Stimulated activated CD4-positive, alpha-beta T cell treated with anti-CD3 and anti-CD28 coated beads, Interleukin-15, amount 100 ng/mL, for 1 hour (primary cell): ENCODE data around the gene GDF11.
"Not testable (repeated sequence)": the region's sequence is repeated elsewhere in the genome, so short reads cannot be mapped to it uniquely, and the experiment has no call there.

Experiments used
- DNase-seq, 2 donors: peaks; one replicate each; pipeline ENCODE4 v3.0.0-alpha.2; 2020; ENCODE audit warnings: low read depth in 1 of 2, low spot score in 1 of 2

GDF11 gene

DNA sequence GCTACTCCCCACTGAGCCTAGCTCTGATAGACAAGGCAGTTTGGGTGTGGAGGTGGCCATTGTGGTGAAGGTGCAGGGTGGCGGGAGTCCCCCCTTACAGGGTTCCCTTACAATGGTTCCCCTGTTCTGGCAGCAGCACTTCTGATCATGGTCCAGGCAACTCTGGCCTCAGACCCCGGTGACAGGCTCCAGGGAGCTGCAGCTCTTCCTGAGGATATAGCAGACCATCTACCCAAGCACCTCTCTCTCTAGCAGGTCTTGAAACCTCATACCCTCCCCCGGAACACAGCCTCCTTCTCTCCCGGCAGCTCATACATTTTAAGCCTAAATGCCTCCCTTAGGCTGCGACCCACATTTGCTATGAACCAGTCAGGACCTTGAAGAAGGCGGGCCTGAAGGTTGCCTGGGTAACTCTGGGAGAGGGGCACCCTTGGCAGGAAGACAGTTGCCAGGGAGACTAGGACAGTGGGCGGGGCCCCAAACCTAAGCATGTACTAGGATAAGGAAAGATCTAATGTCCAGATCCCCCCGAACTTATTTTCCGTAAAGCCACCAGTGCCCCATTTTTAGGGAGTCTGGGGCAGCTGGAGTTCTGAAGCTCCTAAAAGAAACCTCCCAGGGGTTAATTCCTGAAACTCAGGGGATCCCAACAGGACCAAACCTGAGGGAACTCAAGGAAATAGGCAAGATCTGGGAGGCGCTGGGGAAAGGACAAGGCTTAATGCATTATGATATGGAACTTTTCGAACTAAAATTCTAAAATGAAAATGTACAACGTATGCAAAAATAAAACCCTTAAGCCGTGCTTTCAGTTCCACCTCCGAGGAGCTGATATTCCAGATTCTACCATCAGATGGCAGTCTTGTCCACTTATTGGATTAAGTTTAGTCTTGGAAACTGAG lies 4.5 kb upstream of the GDF11 start:
- DNase-seq = peak; percentile 52 to 55

GRCh38 chr12:55739025-55739378 lies 3.9 kb upstream of the GDF11 start:
- DNase-seq = no peak

- DNase-seq = no peak
These were observed 816 bp upstream of the GDF11 start for GRCh38 chr12:55741931-55742680.

DNA sequence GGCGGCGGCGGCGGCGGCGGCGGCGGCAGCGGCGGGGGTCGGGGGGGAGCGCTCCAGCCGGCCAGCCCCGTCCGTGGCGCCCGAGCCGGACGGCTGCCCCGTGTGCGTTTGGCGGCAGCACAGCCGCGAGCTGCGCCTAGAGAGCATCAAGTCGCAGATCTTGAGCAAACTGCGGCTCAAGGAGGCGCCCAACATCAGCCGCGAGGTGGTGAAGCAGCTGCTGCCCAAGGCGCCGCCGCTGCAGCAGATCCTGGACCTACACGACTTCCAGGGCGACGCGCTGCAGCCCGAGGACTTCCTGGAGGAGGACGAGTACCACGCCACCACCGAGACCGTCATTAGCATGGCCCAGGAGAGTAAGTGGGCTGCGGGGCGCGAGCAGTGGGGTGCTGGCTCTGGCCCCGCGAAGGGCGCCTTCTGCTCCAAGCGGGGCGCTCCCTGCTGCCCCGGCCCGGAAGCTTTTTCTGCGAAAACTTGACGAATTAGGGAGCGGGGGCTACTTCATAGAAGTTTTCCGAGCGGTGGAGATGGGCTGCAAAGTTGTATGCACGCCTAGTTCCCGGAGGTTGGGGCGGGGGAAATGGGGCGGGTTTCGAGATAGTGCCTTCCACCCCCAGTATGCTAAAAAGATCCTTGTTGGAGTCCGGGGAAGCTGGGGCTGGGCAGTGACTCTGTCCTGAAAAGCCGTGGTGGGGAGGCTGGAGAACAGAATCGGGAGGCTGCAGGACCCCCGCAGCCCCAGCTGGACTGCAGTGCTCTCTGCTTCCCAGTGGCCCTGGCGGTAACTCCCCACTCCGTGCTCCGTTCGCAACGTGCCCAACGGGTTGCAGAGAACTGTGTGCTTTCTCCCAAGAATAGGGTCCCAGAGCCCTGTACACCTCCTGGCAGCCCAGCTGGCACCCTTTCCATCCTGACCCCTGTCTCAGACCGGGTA lies 751 bp downstream of the GDF11 start:
- DNase-seq = peak in 1 of 2 donors; percentile 35

DNA sequence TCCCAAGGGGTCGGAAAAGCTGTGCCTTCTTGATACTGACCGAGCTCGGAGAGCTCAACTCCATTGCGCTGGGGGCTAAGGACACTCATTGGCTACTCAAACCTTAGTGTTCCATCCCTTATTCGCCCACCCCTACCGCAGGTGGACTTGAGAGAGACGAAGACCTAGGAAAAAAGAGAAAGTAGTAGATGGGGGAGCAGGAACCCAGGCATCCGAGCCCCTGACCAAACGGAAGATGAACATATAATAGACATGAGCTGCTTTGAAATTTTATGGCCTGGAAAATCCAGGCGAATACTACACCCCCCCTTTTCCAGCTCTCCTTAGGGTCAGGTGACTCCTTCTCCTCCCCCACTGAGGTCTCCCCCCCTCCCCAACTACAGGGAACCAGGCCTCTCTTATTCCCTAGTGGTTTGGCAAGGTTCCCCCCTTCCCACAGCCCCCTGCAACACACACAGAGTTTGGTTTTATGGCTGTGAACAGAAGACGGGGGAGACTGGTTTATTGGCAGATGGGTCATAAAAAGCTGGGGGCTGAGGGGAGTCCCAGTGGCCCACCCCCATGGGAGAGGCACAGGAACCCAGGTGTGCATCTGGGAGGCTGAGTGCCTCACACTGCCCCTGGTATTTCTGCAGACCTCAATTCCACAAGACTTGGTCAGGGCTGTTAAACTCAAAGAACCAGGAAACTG lies 1.6 kb downstream of the GDF11 start:
- no peak for DNase-seq

DNA sequence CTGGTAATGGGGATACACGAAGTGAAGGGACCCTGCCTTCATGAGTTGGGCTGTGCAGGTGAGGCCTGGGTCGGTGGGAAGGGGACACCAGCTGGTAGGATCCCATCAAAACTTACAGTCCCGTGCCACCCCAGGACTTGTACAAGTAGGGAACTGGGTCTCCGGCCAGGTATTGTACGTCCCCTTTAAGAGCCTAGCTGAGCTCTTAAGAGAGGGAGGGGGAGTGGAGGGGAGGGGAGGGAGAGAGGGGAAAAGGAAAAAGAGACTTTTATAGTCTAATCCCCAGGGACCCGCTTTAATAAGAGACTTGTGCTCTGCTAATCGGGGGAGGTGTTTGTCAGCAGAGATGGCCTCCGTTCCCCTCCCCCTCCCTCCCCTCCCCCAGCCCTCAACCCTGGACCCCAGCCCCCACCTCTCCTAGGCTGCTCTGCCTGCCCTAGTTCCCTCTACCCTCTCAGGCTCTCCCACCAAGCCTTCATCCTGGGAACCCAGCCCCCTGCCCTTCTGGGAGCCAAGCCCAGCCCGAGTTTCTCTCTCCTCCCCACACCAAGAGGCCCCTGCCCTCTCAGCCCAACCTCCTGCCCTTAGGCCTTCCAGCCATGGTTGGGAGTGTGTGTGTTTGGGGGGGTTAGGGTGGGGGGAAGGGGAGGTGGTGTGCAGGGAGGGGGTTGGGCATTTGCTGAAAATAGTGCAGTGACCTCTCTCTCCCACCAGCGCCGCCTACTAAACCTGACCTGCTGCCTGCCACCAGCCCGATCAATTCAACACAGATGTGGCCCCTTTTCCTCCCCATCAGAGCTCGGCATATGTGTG lies 2.6 kb downstream of the GDF11 start:
- no peak for DNase-seq

- DNase-seq = no peak
These were observed 3.4 kb downstream of the GDF11 start for GRCh38 chr12:55746174-55746912.

DNA sequence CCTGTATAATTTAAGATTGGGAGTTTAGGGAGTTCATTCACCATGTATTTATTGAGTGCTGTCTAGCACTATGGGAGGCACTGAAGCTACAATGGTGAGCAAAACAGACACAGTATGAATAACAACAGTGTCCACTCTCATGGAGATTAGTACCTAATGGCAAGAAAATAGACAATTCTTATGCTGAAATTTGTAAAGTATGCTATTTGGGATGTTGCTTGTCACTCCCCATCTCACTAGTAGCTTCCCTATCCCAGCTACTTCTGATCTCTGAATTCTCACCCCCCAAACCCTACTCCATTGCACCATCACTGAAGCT lies 4.0 kb downstream of the GDF11 start:
- DNase-seq = no peak

DNA sequence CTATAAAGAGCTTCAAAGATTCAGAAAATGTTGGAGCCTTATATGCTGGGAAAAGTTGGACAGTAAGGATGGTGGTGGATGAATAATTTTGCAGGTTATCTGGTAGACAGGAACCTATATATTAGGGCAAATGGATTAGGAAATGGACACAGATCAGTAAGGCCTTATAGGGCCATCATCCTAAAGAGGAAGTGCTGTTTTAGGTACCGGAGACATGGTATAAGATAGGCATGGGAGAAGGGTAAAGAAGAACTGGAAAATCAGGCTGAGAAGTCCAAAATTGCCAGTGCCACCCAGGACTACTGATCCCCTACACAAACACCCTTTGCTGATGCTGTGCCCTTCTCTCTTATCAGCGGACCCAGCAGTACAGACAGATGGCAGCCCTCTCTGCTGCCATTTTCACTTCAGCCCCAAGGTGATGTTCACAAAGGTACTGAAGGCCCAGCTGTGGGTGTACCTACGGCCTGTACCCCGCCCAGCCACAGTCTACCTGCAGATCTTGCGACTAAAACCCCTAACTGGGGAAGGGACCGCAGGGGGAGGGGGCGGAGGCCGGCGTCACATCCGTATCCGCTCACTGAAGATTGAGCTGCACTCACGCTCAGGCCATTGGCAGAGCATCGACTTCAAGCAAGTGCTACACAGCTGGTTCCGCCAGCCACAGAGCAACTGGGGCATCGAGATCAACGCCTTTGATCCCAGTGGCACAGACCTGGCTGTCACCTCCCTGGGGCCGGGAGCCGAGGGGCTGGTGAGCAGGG lies 5.5 kb downstream of the GDF11 start:
- DNase-seq = no peak

DNA sequence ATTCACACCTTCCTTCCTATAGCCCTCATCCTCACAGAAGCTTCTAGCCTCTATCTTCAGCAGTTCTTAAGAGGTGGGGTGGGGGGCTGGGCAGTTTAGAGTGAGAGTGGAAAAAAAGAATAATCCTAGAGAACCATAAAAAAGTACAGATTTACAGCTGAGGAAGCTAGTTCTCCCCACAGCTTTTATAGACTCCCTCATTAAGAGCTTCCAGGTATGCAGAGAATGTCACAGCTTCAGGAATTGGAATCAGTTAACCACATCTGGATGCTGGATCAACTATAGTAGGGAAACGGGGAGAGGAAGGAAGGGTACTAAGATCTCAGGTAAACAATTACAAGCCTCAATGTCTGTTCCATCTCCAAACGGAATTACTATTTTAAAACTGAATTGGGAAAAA lies 12.3 kb downstream of the GDF11 start:
- DNase-seq = no peak

GRCh38 chr12:55757701-55758100 lies 14.8 kb downstream of the GDF11 start:
- no peak for DNase-seq

DNA sequence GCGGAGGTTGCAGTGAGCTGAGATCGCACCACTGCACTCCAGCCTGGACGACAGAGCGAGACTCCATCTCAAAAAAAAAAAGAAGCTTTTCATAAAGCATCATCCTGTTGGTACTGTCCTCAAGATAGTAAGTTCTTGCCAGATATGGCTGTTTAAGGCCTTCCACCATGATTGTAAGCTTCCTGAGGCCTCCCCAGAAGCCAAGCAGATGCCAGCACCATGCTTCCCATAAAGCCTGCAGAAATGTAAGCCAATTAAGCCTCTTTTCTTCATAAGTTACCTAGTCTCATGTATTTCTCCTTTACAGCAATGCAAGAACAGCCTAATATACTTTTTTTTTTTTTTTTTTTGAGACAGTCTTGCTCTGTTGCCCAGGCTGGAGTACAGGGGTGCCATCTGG lies 15.7 kb downstream of the GDF11 start:
- DNase-seq = not testable (repeated sequence)

- DNase-seq = no peak
These were observed 17.7 kb downstream of the GDF11 start for GRCh38 chr12:55760663-55761062.

GRCh38 chr12:55762646-55763045 lies 19.7 kb downstream of the GDF11 start:
- no peak for DNase-seq

- DNase-seq = no peak
These were observed 22.9 kb downstream of the GDF11 start for GRCh38 chr12:55765736-55766290.

- DNase-seq = no peak
These were observed 24.2 kb downstream of the GDF11 start for GRCh38 chr12:55767156-55767555.

DNA sequence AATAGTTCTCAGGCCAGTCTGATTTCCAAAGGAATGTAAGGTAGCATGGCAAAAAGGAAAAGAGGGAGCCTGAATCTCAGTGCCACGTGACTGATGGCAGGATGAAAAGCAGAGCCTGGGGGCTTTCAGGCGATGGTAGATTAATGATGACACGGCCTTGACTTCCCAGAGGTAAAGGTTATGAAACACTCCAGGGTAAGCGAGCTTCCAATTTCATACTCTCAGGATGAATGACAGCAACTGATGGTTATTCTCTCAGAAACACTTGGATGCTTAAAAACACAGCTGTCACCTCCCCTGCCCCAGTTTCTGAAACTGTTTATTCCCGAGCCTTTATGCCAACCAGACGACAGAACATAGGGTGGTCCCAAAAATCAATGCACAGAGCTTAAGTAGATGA lies 28.8 kb downstream of the GDF11 start:
- DNase-seq = no peak

DNA sequence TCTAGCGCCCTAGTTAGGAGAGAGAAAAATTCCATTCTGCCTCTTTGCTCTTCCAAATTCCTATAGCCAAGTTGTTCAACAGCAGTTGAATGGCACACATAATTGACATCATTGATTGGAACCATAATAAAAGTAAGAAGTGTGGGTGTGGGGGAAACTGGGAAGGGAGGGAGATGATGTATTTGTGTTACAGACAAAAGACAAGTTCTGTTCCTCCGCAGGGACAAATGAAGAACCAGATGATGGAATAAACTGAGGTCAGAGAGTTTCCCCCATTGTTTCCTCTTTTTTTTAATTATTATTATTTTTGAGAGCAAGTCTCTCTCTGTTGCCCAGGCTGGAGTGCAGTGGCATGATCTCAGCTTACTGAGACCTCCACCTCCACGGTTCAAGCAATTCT lies 34.9 kb downstream of the GDF11 start:
- DNase-seq = no peak
